GM20000 (cell line): Measurements from ENCODE around the gene DYNLL2.
"Not testable (repeated sequence)": the region's sequence is repeated elsewhere in the genome, so short reads cannot be mapped to it uniquely, and the experiment has no call there.

Experiments
- DNase-seq: peaks from one replicate; pipeline ENCODE4 v3.0.0; 2012; ENCODE audit warnings: low spot score
- TF ChIP-seq, protein P1 (sequence below): IDR thresholded peaks from 2 replicates; pipeline ENCODE4 v1.5.1; 2012; ENCODE audit warnings: mild to moderate bottlenecking, control low read depth; ENCODE audit errors: extremely low read depth, missing control alignments

DYNLL2 gene

DNA sequence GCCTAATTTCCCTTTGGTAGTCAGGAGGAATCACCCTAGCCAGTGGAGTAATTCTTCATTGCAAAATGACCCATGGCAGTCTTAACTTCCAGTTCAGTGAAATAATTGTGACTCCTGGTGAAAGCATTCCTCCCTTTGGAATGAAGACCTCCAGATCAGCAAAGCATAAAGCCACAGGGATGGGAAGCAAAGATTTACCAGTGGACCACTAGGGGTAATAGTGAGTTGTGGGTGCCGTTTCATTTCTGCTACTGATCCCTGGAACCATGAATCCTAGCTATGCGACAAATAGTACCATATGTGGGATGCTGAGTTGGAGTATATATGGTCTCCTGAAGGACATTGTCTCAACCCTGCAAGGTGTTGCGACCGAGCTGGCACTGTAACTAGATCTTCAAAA lies 13.7 kb downstream of the DYNLL2 start:
- TF ChIP-seq, protein P1, sequence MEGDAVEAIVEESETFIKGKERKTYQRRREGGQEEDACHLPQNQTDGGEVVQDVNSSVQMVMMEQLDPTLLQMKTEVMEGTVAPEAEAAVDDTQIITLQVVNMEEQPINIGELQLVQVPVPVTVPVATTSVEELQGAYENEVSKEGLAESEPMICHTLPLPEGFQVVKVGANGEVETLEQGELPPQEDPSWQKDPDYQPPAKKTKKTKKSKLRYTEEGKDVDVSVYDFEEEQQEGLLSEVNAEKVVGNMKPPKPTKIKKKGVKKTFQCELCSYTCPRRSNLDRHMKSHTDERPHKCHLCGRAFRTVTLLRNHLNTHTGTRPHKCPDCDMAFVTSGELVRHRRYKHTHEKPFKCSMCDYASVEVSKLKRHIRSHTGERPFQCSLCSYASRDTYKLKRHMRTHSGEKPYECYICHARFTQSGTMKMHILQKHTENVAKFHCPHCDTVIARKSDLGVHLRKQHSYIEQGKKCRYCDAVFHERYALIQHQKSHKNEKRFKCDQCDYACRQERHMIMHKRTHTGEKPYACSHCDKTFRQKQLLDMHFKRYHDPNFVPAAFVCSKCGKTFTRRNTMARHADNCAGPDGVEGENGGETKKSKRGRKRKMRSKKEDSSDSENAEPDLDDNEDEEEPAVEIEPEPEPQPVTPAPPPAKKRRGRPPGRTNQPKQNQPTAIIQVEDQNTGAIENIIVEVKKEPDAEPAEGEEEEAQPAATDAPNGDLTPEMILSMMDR, result no peak
- DNase-seq, result no peak

DNA sequence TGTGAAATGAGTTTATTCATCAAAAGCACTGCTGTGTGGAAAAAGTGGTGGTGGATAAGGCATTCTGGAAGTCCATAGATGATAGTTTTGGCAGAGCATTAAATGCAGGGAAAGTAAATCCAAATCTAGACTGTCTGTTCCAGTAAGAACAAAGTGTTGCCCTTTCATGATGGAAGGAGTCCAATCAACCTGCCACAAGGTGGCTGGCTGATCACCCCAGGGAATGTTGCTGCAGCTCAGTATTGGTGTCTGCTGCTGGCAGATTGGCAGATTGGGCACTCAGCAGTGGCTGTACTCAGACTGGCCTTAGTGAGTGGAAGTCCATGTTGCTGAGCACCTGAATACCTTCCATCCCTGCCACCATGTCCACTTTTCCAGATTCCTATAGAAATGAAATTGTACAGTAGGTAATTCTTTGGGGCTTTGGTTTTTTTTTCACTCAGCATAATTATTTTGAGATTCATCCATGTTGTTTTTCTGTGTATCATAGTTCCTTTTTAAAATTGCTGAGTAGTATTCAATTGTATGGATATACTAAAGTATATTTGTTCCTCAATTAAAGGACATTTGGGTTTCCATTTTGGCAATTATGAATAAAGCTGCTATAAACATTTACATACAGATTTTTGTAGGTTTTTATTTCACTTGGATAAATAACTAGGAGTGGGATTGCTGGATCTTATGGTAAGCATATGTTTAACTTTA lies 14.3 kb downstream of the DYNLL2 start:
- DNase-seq, result no peak
- TF ChIP-seq, protein P1, result no peak

DNA sequence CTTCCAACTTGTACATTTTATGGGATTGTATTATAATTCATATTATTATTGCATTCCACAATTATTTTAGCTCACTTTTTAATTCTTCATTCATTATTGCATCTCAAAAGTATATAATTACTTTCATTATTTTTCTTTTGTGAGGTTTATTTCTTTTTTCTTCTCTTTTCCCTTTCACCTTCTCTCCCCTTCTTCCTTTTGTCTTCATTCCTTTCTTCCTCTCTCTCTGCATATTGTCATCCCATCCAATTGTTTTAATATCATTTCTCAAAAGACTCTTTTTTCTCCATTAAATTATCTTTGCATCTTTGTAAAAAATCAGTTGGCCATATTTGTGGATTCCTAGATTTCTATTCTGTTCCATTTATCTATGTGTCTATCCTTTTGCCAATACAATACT lies 17.3 kb downstream of the DYNLL2 start:
- DNase-seq, result no peak
- TF ChIP-seq, protein P1, result no peak

DNA sequence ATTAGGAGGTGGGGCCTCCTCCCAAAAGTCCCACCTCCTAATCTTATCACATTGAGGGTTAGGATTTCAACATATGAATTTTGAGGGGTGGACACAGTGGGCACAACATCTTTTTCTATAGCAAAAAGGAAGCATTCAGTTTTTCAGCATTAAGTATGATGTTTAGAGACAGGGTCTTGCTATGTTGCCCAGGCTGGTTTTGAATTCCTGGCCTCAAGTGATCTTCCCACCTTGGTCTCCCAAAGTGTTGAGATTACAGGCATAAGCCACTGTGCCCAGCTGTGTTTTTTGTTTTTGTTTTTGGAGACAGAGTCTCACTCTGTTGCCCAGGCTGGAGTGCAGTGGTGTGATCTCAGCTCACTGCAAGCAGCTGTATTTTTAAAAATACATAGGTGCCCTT lies 18.7 kb downstream of the DYNLL2 start:
- DNase-seq, result not testable (repeated sequence)

DNA sequence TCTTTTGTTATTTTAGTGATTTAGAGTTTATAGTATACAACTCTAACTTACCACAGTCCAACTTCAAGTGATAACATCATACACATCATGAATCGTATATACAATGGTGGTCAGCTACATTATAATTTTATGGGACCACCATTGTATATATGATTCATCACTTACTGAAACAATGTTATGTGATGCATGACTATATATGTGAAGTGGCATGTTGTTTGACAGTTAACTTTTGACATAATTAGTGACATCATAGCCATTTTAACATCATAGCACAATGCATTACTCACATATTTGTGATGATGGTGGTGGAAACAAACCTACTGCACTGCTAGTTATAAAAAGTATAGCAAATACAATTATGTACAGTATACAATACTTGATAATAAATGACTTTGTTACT lies 21.9 kb downstream of the DYNLL2 start:
- TF ChIP-seq, protein P1, result no peak

DNA sequence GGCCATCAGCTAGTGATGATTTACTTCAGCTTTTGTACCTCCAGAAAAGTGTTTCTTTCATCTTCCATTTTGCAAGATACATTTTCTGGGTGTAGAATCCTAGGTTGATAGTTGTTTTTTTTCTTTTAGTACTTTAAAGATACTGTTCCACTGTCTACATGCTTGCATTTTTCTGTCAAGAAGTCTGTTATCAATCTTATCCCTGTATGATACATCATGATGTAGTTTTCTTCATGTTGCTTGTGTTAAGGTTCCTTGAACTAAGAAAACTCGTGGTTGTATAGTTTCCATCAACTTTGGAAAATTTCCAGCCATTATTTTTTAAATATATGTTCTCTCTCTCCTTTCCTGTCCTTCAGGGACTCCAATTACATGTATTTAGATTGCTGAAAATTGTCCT lies 24.1 kb downstream of the DYNLL2 start:
- DNase-seq, result no peak
- TF ChIP-seq, protein P1, result no peak

More for the DNA sequence above, 21.9 kb downstream of the DYNLL2 start:
- no peak for DNase-seq

DNA sequence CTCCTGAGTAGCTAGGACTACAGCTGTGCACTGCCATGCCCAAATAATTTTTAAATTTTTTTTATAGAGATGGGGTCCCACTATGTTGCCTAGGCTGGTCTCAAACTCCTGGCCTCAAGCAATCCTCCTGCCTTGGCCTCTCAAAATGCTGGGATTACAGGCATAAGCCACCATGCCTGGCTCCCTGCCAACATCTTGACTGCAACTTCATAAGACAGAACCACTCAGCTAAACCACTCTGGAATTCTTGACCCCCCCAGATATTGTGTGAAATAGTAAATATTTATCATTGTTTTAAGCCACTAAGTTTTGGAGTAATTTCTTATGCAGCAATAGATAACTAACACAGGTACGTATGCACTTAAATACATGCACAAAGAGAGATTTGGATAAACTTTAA lies 26.0 kb downstream of the DYNLL2 start:
- TF ChIP-seq, protein P1, result no peak
- DNase-seq, result no peak

DNA sequence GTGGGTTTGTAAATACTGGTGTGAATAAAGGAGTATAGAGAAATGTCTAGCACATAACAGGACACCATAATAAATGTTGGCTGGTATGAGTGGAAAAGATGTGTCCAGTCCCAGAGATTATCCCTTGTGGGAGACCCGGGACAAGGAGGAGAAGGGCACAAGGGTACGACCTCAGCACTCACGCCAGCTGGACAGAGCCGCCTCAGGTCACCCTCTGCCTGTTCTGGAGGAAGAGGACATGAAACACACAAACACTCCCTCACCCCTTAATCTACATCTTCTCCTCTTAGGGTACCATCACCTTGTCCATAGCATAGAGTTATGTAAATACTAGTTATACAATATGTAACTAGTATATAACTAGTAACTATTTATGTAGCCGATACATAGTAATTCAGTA lies 26.8 kb downstream of the DYNLL2 start:
- DNase-seq, result no peak
- TF ChIP-seq, protein P1, result no peak
